Right atrium auricular region (tissue), 2 donors: ENCODE measurements around the gene CRCP. TPM values are rescaled to one million over a fixed set of nuclear protein-coding genes. Genes with fewer than 3 reads are reported as not detected.
A peak's percentile ranks its signal among the peaks of the same experiment; 100 is the strongest.

Experiments used
- DNase-seq: peaks from one replicate; pipeline ENCODE4 v3.0.0-alpha.2; 2019; ENCODE audit warnings: low spot score
- H3K27ac ChIP-seq, 2 donors: fragments of 200-600 bp; sonication (generic); 1 replicate in 1 of 2; 2 replicates in 1 of 2; pipeline ENCODE4 v1.5.1; 2016 to 2019
- H3K27me3 ChIP-seq, 2 donors: fragments of 200-600 bp; sonication (generic); one replicate each; pipeline versions ENCODE4 v1.5.1 to v1.6.0; 2017 to 2019
- H3K36me3 ChIP-seq: fragments of 200-600 bp; sonication (generic); one replicate; pipeline ENCODE4 v1.5.1; 2016
- H3K4me1 ChIP-seq, 2 donors: fragments of 200-600 bp; sonication (generic); one replicate each; pipeline versions ENCODE4 v1.5.1 to v1.6.0; 2017 to 2019
- H3K4me3 ChIP-seq, 2 donors: fragments of 200-600 bp; sonication (generic); 1 replicate in 1 of 2; 2 replicates in 1 of 2; pipeline ENCODE4 v1.5.1; 2017 to 2019; ENCODE audit warnings: mild to moderate bottlenecking in 1 of 2, moderate library complexity in 1 of 2
- H3K9me3 ChIP-seq, 2 donors: fragments of 200-600 bp; sonication (generic); one replicate each; pipeline ENCODE4 v1.5.1; 2019
- CTCF ChIP-seq, 2 donors: fragments of 200-600 bp; sonication (generic); IDR thresholded peaks; one replicate each; pipeline ENCODE4 v1.5.1; 2019; ENCODE audit warnings: antibody characterized with exemption in 2 of 2
- total RNA-seq, 2 donors: library from RNA; depleted of rRNA; stranded (reverse); fragments of >200 nt; gene quantifications; one replicate each; pipeline ENCODE4 v1.1.0, GENCODE V29; 2016

Gene CRCP
- total RNA-seq, 2 donors from 2014 or later, result 29.9 to 44.9 TPM

- Histone ChIP-seq H3K9me3 (no peaks in the 10 kb centered on the region), H3K36me3 (no peaks in the 10 kb centered on the region), H3K27ac (peak overlapping the region in 1 of 2 donors; percentile 73), H3K4me3 (peak overlapping the region; percentile 88 to 89), H3K4me1 (peaks cover 0 to 16% of the 10 kb centered on the region in 2 donors), H3K27me3 (no peaks in the 10 kb centered on the region)
- no peak for DNase-seq
- TF ChIP-seq CTCF (IDR thresholded peaks at IDR 0.05), result no peak
Observed at GRCh38 chr7:66076462-66077329, 38.0 kb upstream of the CRCP start.

GRCh38 chr7:66078067-66078466 is 36.6 kb upstream of the CRCP start:
- Histone ChIP-seq H3K27me3 (no peaks in the 10 kb centered on the region), H3K4me3 (no peak overlapping the region), H3K36me3 (no peaks in the 10 kb centered on the region), H3K9me3 (no peaks in the 10 kb centered on the region), H3K27ac (no peak overlapping the region), H3K4me1 (peaks cover 0 to 16% of the 10 kb centered on the region in 2 donors)
- TF ChIP-seq CTCF (IDR thresholded peaks at IDR 0.05), result no peak
- no peak for DNase-seq

GRCh38 chr7:66082083-66082482 is 32.6 kb upstream of the CRCP start:
- TF ChIP-seq CTCF (IDR thresholded peaks at IDR 0.05), result no peak
- H3K27ac ChIP-seq, result no peak overlapping the region
- H3K4me1 ChIP-seq, result no peaks in the 10 kb centered on the region
- no peak overlapping the region for H3K4me3 ChIP-seq
- no peak for DNase-seq
- no peaks in the 10 kb centered on the region for H3K9me3 ChIP-seq
- no peaks in the 10 kb centered on the region for H3K27me3 ChIP-seq
- H3K36me3 ChIP-seq, result no peaks in the 10 kb centered on the region

GRCh38 chr7:66082886-66083415 is 31.7 kb upstream of the CRCP start:
- no peak for TF ChIP-seq CTCF (IDR thresholded peaks at IDR 0.05)
- H3K4me3 ChIP-seq, result no peak overlapping the region
- no peaks in the 10 kb centered on the region for H3K4me1 ChIP-seq
- no peak for DNase-seq
- no peaks in the 10 kb centered on the region for H3K36me3 ChIP-seq
- no peak overlapping the region for H3K27ac ChIP-seq
- H3K9me3 ChIP-seq, result no peaks in the 10 kb centered on the region
- no peaks in the 10 kb centered on the region for H3K27me3 ChIP-seq

GRCh38 chr7:66083677-66084076 is 31.0 kb upstream of the CRCP start:
- Histone ChIP-seq H3K27me3 (no peaks in the 10 kb centered on the region), H3K4me3 (no peak overlapping the region), H3K27ac (no peak overlapping the region), H3K9me3 (no peaks in the 10 kb centered on the region), H3K4me1 (no peaks in the 10 kb centered on the region), H3K36me3 (no peaks in the 10 kb centered on the region)
- no peak for TF ChIP-seq CTCF (IDR thresholded peaks at IDR 0.05)
- no peak for DNase-seq
